ENCODE results near the gene ALKBH4.

GRCh38 chr7:102410123-102410522 is 54.5 kb downstream of the ALKBH4 start:
- TF ChIP-seq CTCF (conservative IDR thresholded peaks at IDR 0.05; ENCODE audit: low read depth, low read length) (no peak), EZH2phosphoT487 (IDR thresholded peaks at IDR 0.05; ENCODE audit: borderline replicate concordance, low read length) (no peak), EZH2 (IDR thresholded peaks at IDR 0.05; ENCODE audit: low read length, unreplicated experiment) (no peak)
